Measurements from ENCODE around the gene SLC44A3. TPM values are rescaled to one million over a fixed set of nuclear protein-coding genes. Genes with fewer than 3 reads are reported as not detected.

The SLC44A3 gene
- total and polyA plus RNA-seq, 2 donors (not counting 1 experiment from before 2014, with no cell fraction given) = 3.9 to 9.7 TPM

- no peak overlapping the region for H3K9ac ChIP-seq (ENCODE audit: insufficient read depth, low read length)
- no peaks in the 10 kb centered on the region for H4K20me1 ChIP-seq (ENCODE audit: control insufficient read depth, extremely low read depth, insufficient read depth, low read length)
- H3K9me3 ChIP-seq (ENCODE audit: control insufficient read depth, insufficient read depth, low read depth, low read length) = no peaks in the 10 kb centered on the region
- no peak overlapping the region for H3K4me2 ChIP-seq (ENCODE audit: extremely low read depth, insufficient read depth, low read length)
- H3K27ac ChIP-seq (ENCODE audit: insufficient read depth, low read length) = no peak overlapping the region
- DNase-seq (ENCODE audit: low read depth in 2 of 2) = no peak
- H3K4me3 ChIP-seq (replicated peaks in 1 of 4; ENCODE audit: control extremely low read depth in 1 of 4, insufficient read depth in 1 of 4, low read depth in 3 of 4, low read length in 4 of 4) = no peak overlapping the region
- H3K27me3 ChIP-seq (ENCODE audit: control insufficient read depth, insufficient read depth, low read length) = no peaks in the 10 kb centered on the region
- H3K79me2 ChIP-seq (ENCODE audit: control insufficient read depth, insufficient read depth, low read length) = no peaks in the 10 kb centered on the region
- no peaks in the 10 kb centered on the region for H3K36me3 ChIP-seq (ENCODE audit: control insufficient read depth, insufficient read depth, low read length)
- TF ChIP-seq CTCF (conservative IDR thresholded peaks at IDR 0.05 in 1 of 2, IDR thresholded peaks at IDR 0.05 in 1 of 2; ENCODE audit: low read depth in 1 of 2, low read length in 2 of 2) (no peak), EZH2 (IDR thresholded peaks at IDR 0.05; ENCODE audit: low read length, missing control alignments) (no peak)
- no peak overlapping the region for H2AFZ ChIP-seq (ENCODE audit: low read length)
- H3K4me1 ChIP-seq (ENCODE audit: control insufficient read depth, extremely low read depth, insufficient read depth, low read length) = peaks cover 11% of the 10 kb centered on the region
Observed at GRCh38 chr1:94790670-94791069, 29.5 kb upstream of the SLC44A3 start.

- Histone ChIP-seq H3K27ac (ENCODE audit: insufficient read depth, low read length) (peak overlapping the region; percentile 74), H3K36me3 (ENCODE audit: control insufficient read depth, insufficient read depth, low read length) (no peaks in the 10 kb centered on the region), H3K9ac (ENCODE audit: insufficient read depth, low read length) (no peak overlapping the region)
Observed at GRCh38 chr1:94792473-94793295, 27.5 kb upstream of the SLC44A3 start.

More at GRCh38 chr1:94792473-94793295, 27.5 kb upstream of the SLC44A3 start:
- Histone ChIP-seq H3K4me3 (replicated peaks in 1 of 4; ENCODE audit: control extremely low read depth in 1 of 4, insufficient read depth in 1 of 4, low read depth in 3 of 4, low read length in 4 of 4) (peak overlapping the region in 1 of 4 experiments; percentile 6), H3K9me3 (ENCODE audit: control insufficient read depth, insufficient read depth, low read depth, low read length) (no peaks in the 10 kb centered on the region), H3K27me3 (ENCODE audit: control insufficient read depth, insufficient read depth, low read length) (no peaks in the 10 kb centered on the region), H3K4me2 (ENCODE audit: extremely low read depth, insufficient read depth, low read length) (peak overlapping the region; percentile 65), H3K79me2 (ENCODE audit: control insufficient read depth, insufficient read depth, low read length) (no peaks in the 10 kb centered on the region), H3K4me1 (ENCODE audit: control insufficient read depth, extremely low read depth, insufficient read depth, low read length) (peaks cover 13% of the 10 kb centered on the region), H4K20me1 (ENCODE audit: control insufficient read depth, extremely low read depth, insufficient read depth, low read length) (no peaks in the 10 kb centered on the region), H2AFZ (ENCODE audit: low read length) (no peak overlapping the region)
- peak; percentile 62 to 91 for DNase-seq (ENCODE audit: low read depth in 2 of 2)
- peak in 1 of 2 donors; percentile 30 for TF ChIP-seq CTCF (conservative IDR thresholded peaks at IDR 0.05 in 1 of 2, IDR thresholded peaks at IDR 0.05 in 1 of 2; ENCODE audit: low read depth in 1 of 2, low read length in 2 of 2)
- no peak for TF ChIP-seq EZH2 (IDR thresholded peaks at IDR 0.05; ENCODE audit: low read length, missing control alignments)
